T-cell (primary cell): ENCODE results near the gene OOEP. TPM values are rescaled to one million over a fixed set of nuclear protein-coding genes. Genes with fewer than 3 reads are reported as not detected.

Experiments
- ATAC-seq, 4 experiments: fragments of 200-7000 bp in 3 of 4; fragments of 150-1000 bp in 1 of 4; cut with Tn5 transposase; replicated peaks in 1 of 4; 1 replicate in 3 of 4; 2 replicates in 1 of 4; pipeline ENCODE4 v1.10.0; 2021; ENCODE audit warnings: moderate library complexity in 3 of 4, mild to moderate bottlenecking in 2 of 4, moderate number of reproducible peaks in 1 of 4
- CTCF ChIA-PET, 2 donors: fragments of 300-600 bp; sonication (Branson Sonifier 250); formaldehyde crosslinking; loops; one replicate each; lab custom pipeline; 2022; ENCODE audit warnings: antibody characterized with exemption in 2 of 2; lab: Charles Lee
- POLR2A ChIA-PET, 2 donors: fragments of 300-600 bp; sonication (Branson Sonifier 250); formaldehyde crosslinking; loops; one replicate each; lab custom pipeline; 2022; ENCODE audit warnings: antibody characterized with exemption in 2 of 2; lab: Charles Lee
- DNase-seq, 35 experiments: peaks; one replicate each; pipeline versions ENCODE4 v3.0.0 to v3.0.0-alpha.2; 2013 to 2023
- H3K27ac ChIP-seq: one replicate; pipeline ENCODE4 v1.5.1; 2013; ENCODE audit warnings: low read length
- H3K27me3 ChIP-seq, 2 experiments: replicated peaks in 1 of 2; 1 replicate in 1 of 2; 2 replicates in 1 of 2; pipeline versions ENCODE4 v1.6.1 to v1.7.0; 2013; ENCODE audit warnings: low read length in 1 of 2, mixed read lengths in 1 of 2; ENCODE audit not compliant: control insufficient read depth in 2 of 2, insufficient read depth in 2 of 2; ENCODE audit errors: extremely low read depth in 1 of 2
- H3K36me3 ChIP-seq, 2 donors: 1 replicate in 1 of 2; 2 replicates in 1 of 2; pipeline versions ENCODE4 v1.6.1 to v1.7.0; 2013; ENCODE audit warnings: low read length in 1 of 2; ENCODE audit not compliant: control insufficient read depth in 2 of 2, insufficient read depth in 1 of 2; ENCODE audit errors: extremely low read depth in 1 of 2
- H3K4me1 ChIP-seq, 2 experiments: 1 replicate in 1 of 2; 2 replicates in 1 of 2; pipeline versions ENCODE4 v1.6.1 to v1.7.0; 2013; ENCODE audit warnings: low read length in 2 of 2, mixed read lengths in 1 of 2; ENCODE audit not compliant: insufficient read depth in 2 of 2, control insufficient read depth in 1 of 2; ENCODE audit errors: extremely low read depth in 1 of 2
- H3K4me3 ChIP-seq, 2 donors: 1 replicate in 1 of 2; 2 replicates in 1 of 2; pipeline versions ENCODE4 v1.5.1 to v1.7.0; 2013; ENCODE audit warnings: mild to moderate bottlenecking in 2 of 2, low read length in 1 of 2, moderate library complexity in 1 of 2; ENCODE audit not compliant: control insufficient read depth in 1 of 2; ENCODE audit errors: extremely low read depth in 1 of 2
- H3K9me3 ChIP-seq: 2 replicates; pipeline ENCODE4 v1.7.0; 2013
- H3K27ac Mint-ChIP-seq, 2 donors: one replicate each; pipeline ENCODE4 v1.8.0; 2020 to 2021; ENCODE audit warnings: mild to moderate bottlenecking in 2 of 2, mixed read lengths in 2 of 2
- H3K27me3 Mint-ChIP-seq, 2 donors: one replicate each; pipeline ENCODE4 v1.8.0; 2021 to 2022; ENCODE audit warnings: mixed read lengths in 2 of 2
- H3K36me3 Mint-ChIP-seq: one replicate; pipeline ENCODE4 v1.8.0; 2021; ENCODE audit warnings: mixed read lengths
- H3K4me1 Mint-ChIP-seq, 3 donors: one replicate each; pipeline ENCODE4 v1.8.0; 2020 to 2022; ENCODE audit warnings: mixed read lengths in 3 of 3, mild to moderate bottlenecking in 1 of 3
- H3K4me3 Mint-ChIP-seq, 3 donors: one replicate each; pipeline ENCODE4 v1.8.0; 2020 to 2022; ENCODE audit warnings: mild to moderate bottlenecking in 3 of 3, mixed read lengths in 3 of 3, moderate library complexity in 3 of 3
- H3K9me3 Mint-ChIP-seq, 3 donors: one replicate each; pipeline ENCODE4 v1.8.0; 2020 to 2022; ENCODE audit warnings: mixed read lengths in 3 of 3
- WGBS: methylation state at CpG from one replicate; pipeline ENCODE4 v1.1.5; 2013; ENCODE audit warnings: missing lambda C conversion rate; ENCODE audit not compliant: insufficient coverage; 5-methylcytosine and 5-hydroxymethylcytosine counted together
- total RNA-seq, 35 experiments: library from RNA in 6 of 35; stranded (reverse) in 6 of 35; fragments of 120-200 nt in 1 of 35; gene quantifications; one replicate each; pipeline versions ENCODE4 v1.2.1 to v1.2.4 and lab custom pipeline; 2013 to 2026

The OOEP gene
- total RNA-seq (under 1 TPM in 2 of 5 donors, not detected in 3; 0.63 to 0.93 TPM), total RNA-seq (lab: John Stamatoyannopoulos, UW) (0 to 0.41 (median 0) reads per million in 29 experiments)
- 0.18 TPM for total RNA-seq (2013)

DNA sequence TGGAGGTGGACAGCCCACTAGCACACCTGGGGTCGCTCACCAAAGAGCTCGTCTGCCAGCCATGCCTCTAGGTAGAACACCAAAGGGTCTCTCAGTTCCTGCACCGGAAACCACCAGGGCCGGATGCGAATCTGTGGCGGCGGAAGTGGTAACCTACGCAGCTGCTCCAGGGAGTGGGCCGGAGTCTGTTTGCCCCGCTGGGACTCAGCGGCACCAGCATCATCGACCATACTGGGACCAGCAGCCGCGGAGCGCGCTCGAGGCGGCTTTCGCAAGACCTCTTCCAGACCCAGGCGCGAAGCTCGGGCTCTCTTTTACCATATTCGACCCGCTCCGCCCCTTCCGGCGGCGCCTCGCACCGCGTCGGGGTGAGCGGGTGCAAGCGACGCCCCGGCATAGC lies at the start of gene OOEP:
TSS of gene OOEP (minus strand) at position 335 of the 400 bp plus-strand sequence. CDS start at position 230, 105 bp downstream.
- H3K4me3 Mint-ChIP-seq = no peak within 1 kb of the TSS
- H3K27ac Mint-ChIP-seq = no peak within 1 kb of the TSS

DNA sequence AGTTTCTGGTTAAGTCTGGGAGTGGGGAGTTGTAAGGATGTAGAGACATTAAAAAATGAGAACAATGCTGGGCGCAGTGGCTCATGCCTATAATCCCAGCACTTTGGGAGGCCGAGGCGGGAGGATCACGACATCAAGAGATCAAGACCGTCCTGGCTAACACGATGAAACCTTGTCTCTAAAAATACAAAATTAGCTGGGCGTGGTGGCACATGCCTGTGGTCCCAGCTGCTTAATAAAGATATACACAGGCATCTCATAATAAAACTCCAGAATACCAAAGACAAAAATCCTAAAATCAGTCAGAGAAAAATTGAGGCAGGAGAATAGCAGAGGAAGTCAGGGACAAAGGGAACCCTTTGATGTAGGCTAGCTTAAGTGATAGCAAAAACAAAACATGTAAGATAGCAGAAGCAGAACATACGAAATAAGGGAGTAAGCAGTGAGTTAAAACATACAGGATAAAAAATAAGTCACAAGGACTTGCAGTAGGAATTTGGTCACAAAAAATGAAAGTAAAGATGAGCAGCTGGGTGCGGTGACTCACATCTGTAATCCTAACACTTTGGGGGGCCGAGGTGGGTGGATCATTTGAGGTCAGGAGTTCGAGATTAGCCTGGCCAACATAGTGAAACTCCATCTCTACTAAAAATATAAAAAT lies 48.5 kb upstream of the OOEP start:
- Histone ChIP-seq H3K27ac (no peak overlapping the region), H3K27me3 (no peaks in the 10 kb centered on the region), H3K4me3 (no peak overlapping the region), H3K9me3 (no peaks in the 10 kb centered on the region), H3K4me1 (peaks cover 10 to 24% of the 10 kb centered on the region in 2 experiments), H3K36me3 (no peaks in the 10 kb centered on the region)
- POLR2A ChIA-PET = no interaction called here
- no peak for ATAC-seq
- peaks cover 14 to 26% (median 16%) of the 10 kb centered on the region in 3 donors for H3K4me1 Mint-ChIP-seq
- no peaks in the 10 kb centered on the region for H3K9me3 Mint-ChIP-seq
- WGBS = 83% methylated on average over 4 of the region's 11 CpGs
- H3K27me3 Mint-ChIP-seq = no peaks in the 10 kb centered on the region
- DNase-seq = no peak
- H3K36me3 Mint-ChIP-seq = peaks cover 29% of the 10 kb centered on the region
- H3K4me3 Mint-ChIP-seq = no peak overlapping the region
- peak overlapping the region; percentile 5 to 18 for H3K27ac Mint-ChIP-seq
- CTCF ChIA-PET = no interaction called here

More for the DNA sequence above, at the start of gene OOEP:
- Histone ChIP-seq H3K4me1 (no peaks in the 10 kb centered on the region), H3K36me3 (no peaks in the 10 kb centered on the region), H3K27me3 (peaks cover 0 to 4% of the 10 kb centered on the region in 2 experiments), H3K4me3 (no peak within 1 kb of the TSS), H3K27ac (no peak within 1 kb of the TSS), H3K9me3 (no peaks in the 10 kb centered on the region)
- H3K36me3 Mint-ChIP-seq = no peaks in the 10 kb centered on the region
- no peak for DNase-seq
- WGBS = 97% methylated on average over 35 of the region's 36 CpGs
- H3K4me1 Mint-ChIP-seq = no peaks in the 10 kb centered on the region
- peaks cover 2 to 11% (median 2%) of the 10 kb centered on the region in 3 donors for H3K9me3 Mint-ChIP-seq
- ATAC-seq = no peak
- CTCF ChIA-PET = no interaction called here
- POLR2A ChIA-PET = no interaction called here
- H3K27me3 Mint-ChIP-seq = no peaks in the 10 kb centered on the region

GRCh38 chr6:73413102-73413501 lies 43.4 kb upstream of the OOEP start:
- no peaks in the 10 kb centered on the region for H3K36me3 ChIP-seq
- H3K9me3 Mint-ChIP-seq = no peaks in the 10 kb centered on the region
- no peaks in the 10 kb centered on the region for H3K27me3 Mint-ChIP-seq
- ChIA-PET CTCF (no interaction called here), POLR2A (interaction anchor here in 1 of 2 donors (0.6 kb wide), 1 partner anchor 246 kb away, joined by 4 read pairs; no protein-coding TSS in a partner anchor)
- DNase-seq (no peak), ATAC-seq (no peak)
- no peaks in the 10 kb centered on the region for H3K9me3 ChIP-seq
- H3K36me3 Mint-ChIP-seq = peaks cover 19% of the 10 kb centered on the region
- H3K4me3 Mint-ChIP-seq = no peak overlapping the region
- H3K27me3 ChIP-seq = no peaks in the 10 kb centered on the region
- H3K4me1 ChIP-seq = no peaks in the 10 kb centered on the region
- H3K4me3 ChIP-seq = no peak overlapping the region
- 100% methylated on average over 3 of the region's 3 CpGs for WGBS
- peaks cover 0 to 2% (median 0%) of the 10 kb centered on the region in 3 donors for H3K4me1 Mint-ChIP-seq
- no peak overlapping the region for H3K27ac ChIP-seq
- no peak overlapping the region for H3K27ac Mint-ChIP-seq

DNA sequence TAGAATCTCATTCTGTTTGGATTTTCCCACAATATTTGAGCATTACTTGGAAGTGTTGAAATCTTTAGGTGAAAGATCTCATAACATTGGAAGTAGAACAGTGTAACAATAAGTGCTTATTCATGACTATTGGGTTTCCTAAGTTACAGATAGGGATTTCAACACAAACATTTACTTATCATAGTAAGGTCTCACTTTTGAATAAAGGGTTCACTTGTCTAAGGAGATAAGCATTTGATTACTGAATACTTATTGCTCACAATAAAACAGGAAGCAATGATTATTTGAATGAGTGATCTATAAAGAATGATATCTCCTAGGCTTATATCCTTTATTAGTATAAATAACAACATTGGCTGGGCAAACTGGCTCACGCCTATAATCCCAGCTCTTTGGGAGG lies 39.7 kb upstream of the OOEP start:
- H3K36me3 Mint-ChIP-seq = peaks cover 4% of the 10 kb centered on the region
- no peak for ATAC-seq
- CTCF ChIA-PET = no interaction called here
- no peaks in the 10 kb centered on the region for H3K9me3 Mint-ChIP-seq
- Histone ChIP-seq H3K27me3 (no peaks in the 10 kb centered on the region), H3K27ac (no peak overlapping the region), H3K36me3 (no peaks in the 10 kb centered on the region), H3K4me3 (no peak overlapping the region), H3K9me3 (no peaks in the 10 kb centered on the region), H3K4me1 (no peaks in the 10 kb centered on the region)
- no peaks in the 10 kb centered on the region for H3K27me3 Mint-ChIP-seq
- H3K27ac Mint-ChIP-seq = no peak overlapping the region
- POLR2A ChIA-PET = no interaction called here
- H3K4me3 Mint-ChIP-seq = no peak overlapping the region
- WGBS = no CpG with 5 or more reads among the region's 1 CpG
- DNase-seq = no peak
- no peaks in the 10 kb centered on the region for H3K4me1 Mint-ChIP-seq

- ChIA-PET POLR2A (no interaction called here), CTCF (no interaction called here)
- no peak overlapping the region for H3K4me3 ChIP-seq
- H3K9me3 ChIP-seq = no peaks in the 10 kb centered on the region
- H3K27ac ChIP-seq = no peak overlapping the region
- Mint-ChIP-seq H3K36me3 (peaks cover 3% of the 10 kb centered on the region), H3K9me3 (no peaks in the 10 kb centered on the region), H3K27ac (no peak overlapping the region), H3K4me3 (no peak overlapping the region), H3K27me3 (no peaks in the 10 kb centered on the region), H3K4me1 (no peaks in the 10 kb centered on the region)
- no peak for DNase-seq
- no peaks in the 10 kb centered on the region for H3K4me1 ChIP-seq
- no peak for ATAC-seq
- H3K36me3 ChIP-seq = no peaks in the 10 kb centered on the region
- H3K27me3 ChIP-seq = no peaks in the 10 kb centered on the region
Measured at GRCh38 chr6:73400656-73401055, 31.0 kb upstream of the OOEP start.

- no peak overlapping the region for H3K27ac Mint-ChIP-seq
- ATAC-seq = no peak
- H3K9me3 ChIP-seq = no peaks in the 10 kb centered on the region
- H3K4me1 ChIP-seq = peaks cover 0 to 12% of the 10 kb centered on the region in 2 experiments
- CTCF ChIA-PET = no interaction called here
- POLR2A ChIA-PET = interaction anchor here in 1 of 2 donors (0.6 kb wide), 1 partner anchor 16 kb away, joined by 6 read pairs; no protein-coding TSS in a partner anchor
- WGBS = no CpG with 5 or more reads among the region's 10 CpGs
- H3K27me3 ChIP-seq = no peaks in the 10 kb centered on the region
- H3K36me3 ChIP-seq = no peaks in the 10 kb centered on the region
- no peaks in the 10 kb centered on the region for H3K36me3 Mint-ChIP-seq
- DNase-seq = no peak
- H3K27me3 Mint-ChIP-seq = no peaks in the 10 kb centered on the region
- H3K27ac ChIP-seq = no peak overlapping the region
- no peak overlapping the region for H3K4me3 Mint-ChIP-seq
- H3K4me3 ChIP-seq = no peak overlapping the region
- H3K4me1 Mint-ChIP-seq = peaks cover 12 to 16% (median 12%) of the 10 kb centered on the region in 3 donors
- H3K9me3 Mint-ChIP-seq = no peaks in the 10 kb centered on the region
Measured at GRCh38 chr6:73395875-73396274, 26.2 kb upstream of the OOEP start.
